NCI-H2081 (cell line): ENCODE data around the gene ZSWIM5.
A peak's percentile ranks its signal among the peaks of the same experiment; 100 is the strongest.
"Not testable (repeated sequence)": the region's sequence is repeated elsewhere in the genome, so short reads cannot be mapped to it uniquely, and the experiment has no call there.

Source experiments
- DNase-seq, 2 experiments: peaks; one replicate each; lab custom pipeline; 2025; lab: John Stamatoyannopoulos, UW

ZSWIM5 gene

GRCh38 chr1:45205910-45206721 lies at the start of gene ZSWIM5:
TSS of gene ZSWIM5 (minus strand) at chr1:45206605. CDS start at chr1:45206350, 255 bp downstream.
- peak; percentile 77 to 91 for DNase-seq

- DNase-seq: no peak
These were observed 48.1 kb upstream of the ZSWIM5 start for GRCh38 chr1:45254490-45254889.

- no peak for DNase-seq
These were observed 44.1 kb upstream of the ZSWIM5 start for GRCh38 chr1:45250544-45250943.

- not testable (repeated sequence) for DNase-seq
These were observed 41.6 kb upstream of the ZSWIM5 start for GRCh38 chr1:45248004-45248403.

- peak in 1 of 2 experiments; percentile 50 for DNase-seq
These were observed 40.4 kb upstream of the ZSWIM5 start for GRCh38 chr1:45246760-45247159.

GRCh38 chr1:45246359-45246758 lies 40.0 kb upstream of the ZSWIM5 start:
- not testable (repeated sequence) for DNase-seq

GRCh38 chr1:45244660-45245059 lies 38.3 kb upstream of the ZSWIM5 start:
- DNase-seq: no peak

- no peak for DNase-seq
These were observed 37.3 kb upstream of the ZSWIM5 start for GRCh38 chr1:45243476-45244343.

GRCh38 chr1:45238846-45239245 lies 32.4 kb upstream of the ZSWIM5 start:
- DNase-seq: no peak

- DNase-seq: no peak
These were observed 29.7 kb upstream of the ZSWIM5 start for GRCh38 chr1:45236136-45236535.

GRCh38 chr1:45230537-45230936 lies 24.1 kb upstream of the ZSWIM5 start:
- DNase-seq: no peak

- no peak for DNase-seq
These were observed 19.2 kb upstream of the ZSWIM5 start for GRCh38 chr1:45225598-45225997.

GRCh38 chr1:45223710-45224109 lies 17.3 kb upstream of the ZSWIM5 start:
- DNase-seq: not testable (repeated sequence)

- DNase-seq: no peak
These were observed 15.3 kb upstream of the ZSWIM5 start for GRCh38 chr1:45221716-45222115.

GRCh38 chr1:45216861-45217260 lies 10.5 kb upstream of the ZSWIM5 start:
- DNase-seq: no peak

GRCh38 chr1:45216200-45216541 lies 9.8 kb upstream of the ZSWIM5 start:
- no peak for DNase-seq

GRCh38 chr1:45215485-45216199 lies 9.2 kb upstream of the ZSWIM5 start:
- DNase-seq: no peak

GRCh38 chr1:45213892-45214291 lies 7.5 kb upstream of the ZSWIM5 start:
- no peak for DNase-seq

GRCh38 chr1:45211076-45211475 lies 4.7 kb upstream of the ZSWIM5 start:
- no peak for DNase-seq

- no peak for DNase-seq
These were observed 611 bp upstream of the ZSWIM5 start for GRCh38 chr1:45206808-45207623.
